ENCODE results near the gene LRRFIP1.

LRRFIP1 gene

GRCh38 chr2:237623428-237624403, 3.7 kb upstream of the LRRFIP1 start:
- no peak for DNase-seq

- DNase-seq = no peak
These were observed 2.8 kb upstream of the LRRFIP1 start for GRCh38 chr2:237624565-237624964.

- no peak for DNase-seq
These were observed 2.1 kb upstream of the LRRFIP1 start for GRCh38 chr2:237625216-237625705.

GRCh38 chr2:237625777-237626176, 1.6 kb upstream of the LRRFIP1 start:
- DNase-seq = no peak

GRCh38 chr2:237626813-237627440, 460 bp upstream of the LRRFIP1 start:
- DNase-seq = no peak

- no peak for DNase-seq
These were observed 1.1 kb downstream of the LRRFIP1 start for GRCh38 chr2:237628247-237629187.

GRCh38 chr2:237629188-237629534, 1.8 kb downstream of the LRRFIP1 start:
- DNase-seq = no peak

- no peak for DNase-seq
These were observed 2.4 kb downstream of the LRRFIP1 start for GRCh38 chr2:237629739-237630138.

GRCh38 chr2:237630216-237631000, 3.0 kb downstream of the LRRFIP1 start:
- DNase-seq = no peak

- no peak for DNase-seq
These were observed 3.8 kb downstream of the LRRFIP1 start for GRCh38 chr2:237631007-237631785.

- DNase-seq = no peak
These were observed 4.6 kb downstream of the LRRFIP1 start for GRCh38 chr2:237631801-237632585.

- DNase-seq = no peak
These were observed 5.7 kb downstream of the LRRFIP1 start for GRCh38 chr2:237633061-237633561.

GRCh38 chr2:237636578-237636977, 9.2 kb downstream of the LRRFIP1 start:
- DNase-seq = no peak

- DNase-seq = no peak
These were observed 10.2 kb downstream of the LRRFIP1 start for GRCh38 chr2:237637429-237638135.

- no peak for DNase-seq
These were observed 10.8 kb downstream of the LRRFIP1 start for GRCh38 chr2:237638176-237638575.

- DNase-seq = no peak
These were observed 11.9 kb downstream of the LRRFIP1 start for GRCh38 chr2:237639052-237639835.

GRCh38 chr2:237639836-237640220, 12.4 kb downstream of the LRRFIP1 start:
- no peak for DNase-seq

GRCh38 chr2:237640493-237640998, 13.2 kb downstream of the LRRFIP1 start:
- DNase-seq = no peak
